G401.6 (cell line): ENCODE measurements around the gene TEX2.

Experiments used
- FAIRE-seq: peaks from 2 replicates; lab custom pipeline; 2012; peaks lifted over from hg19 to GRCh38; lab: Jason Lieb, UNC

Gene TEX2

DNA sequence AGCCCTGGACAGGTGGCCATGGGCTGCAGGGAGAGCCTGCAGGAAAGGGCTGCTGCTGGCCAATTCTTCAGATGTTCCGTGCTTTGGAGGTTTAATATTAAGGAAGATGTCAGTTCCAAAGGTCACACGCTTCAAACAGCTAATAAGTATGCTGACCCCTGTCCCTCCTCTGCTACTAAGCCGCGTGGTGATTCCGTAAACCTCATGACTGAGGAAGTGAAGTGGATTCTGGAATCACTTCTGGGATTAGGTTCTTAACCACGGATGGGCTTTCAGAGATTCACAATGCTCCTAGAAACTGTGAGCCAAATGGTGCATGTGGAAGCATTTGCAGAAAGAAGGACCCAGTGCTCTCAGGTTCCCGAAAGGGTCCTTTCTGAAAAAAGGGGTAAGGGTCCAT, 104.7 kb downstream of the TEX2 start:
- FAIRE-seq, result no peak

DNA sequence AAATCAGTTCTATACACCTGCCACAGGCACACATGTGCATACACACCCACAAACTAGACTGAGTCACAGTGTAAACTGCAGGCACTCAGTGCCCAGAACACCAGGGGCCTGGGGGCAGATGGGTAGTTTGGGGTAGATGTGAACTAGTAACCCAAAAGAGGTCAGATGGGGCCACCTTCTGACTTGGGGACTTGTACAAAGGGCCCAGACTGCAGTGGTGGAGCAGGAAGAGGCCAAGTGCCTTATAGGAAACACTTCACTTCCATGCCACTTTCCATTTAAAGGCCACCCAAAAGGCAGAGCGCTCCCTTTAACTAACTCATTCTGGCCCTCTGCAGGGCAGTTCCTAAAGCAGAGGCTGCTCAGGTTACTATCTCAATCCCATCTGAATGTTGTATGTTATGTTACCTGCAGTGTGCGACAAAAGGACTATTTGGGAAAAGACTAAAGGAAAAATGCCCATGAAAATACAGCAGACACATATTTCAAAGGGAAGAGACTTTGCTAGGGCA, 105.3 kb downstream of the TEX2 start:
- no peak for FAIRE-seq

DNA sequence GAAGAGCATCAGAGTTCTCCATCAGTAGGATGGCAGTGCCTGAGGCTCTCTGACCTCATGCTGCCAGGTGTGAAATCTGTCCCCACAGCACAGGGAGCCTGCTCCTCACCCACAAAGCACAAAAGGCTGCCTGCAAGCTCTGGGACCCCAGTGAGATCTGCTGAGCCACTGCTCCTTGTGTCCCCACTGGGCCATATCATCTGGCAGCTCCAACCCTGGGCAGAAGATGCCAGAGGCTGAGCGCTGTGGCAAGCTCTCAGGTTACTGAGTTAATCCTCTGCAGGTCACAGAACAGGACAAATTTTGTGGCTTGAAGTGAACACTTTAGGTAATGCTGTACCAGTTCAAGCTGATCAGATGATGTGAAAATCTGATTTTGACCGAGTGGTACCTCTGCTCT, 106.4 kb downstream of the TEX2 start:
- FAIRE-seq, result no peak

DNA sequence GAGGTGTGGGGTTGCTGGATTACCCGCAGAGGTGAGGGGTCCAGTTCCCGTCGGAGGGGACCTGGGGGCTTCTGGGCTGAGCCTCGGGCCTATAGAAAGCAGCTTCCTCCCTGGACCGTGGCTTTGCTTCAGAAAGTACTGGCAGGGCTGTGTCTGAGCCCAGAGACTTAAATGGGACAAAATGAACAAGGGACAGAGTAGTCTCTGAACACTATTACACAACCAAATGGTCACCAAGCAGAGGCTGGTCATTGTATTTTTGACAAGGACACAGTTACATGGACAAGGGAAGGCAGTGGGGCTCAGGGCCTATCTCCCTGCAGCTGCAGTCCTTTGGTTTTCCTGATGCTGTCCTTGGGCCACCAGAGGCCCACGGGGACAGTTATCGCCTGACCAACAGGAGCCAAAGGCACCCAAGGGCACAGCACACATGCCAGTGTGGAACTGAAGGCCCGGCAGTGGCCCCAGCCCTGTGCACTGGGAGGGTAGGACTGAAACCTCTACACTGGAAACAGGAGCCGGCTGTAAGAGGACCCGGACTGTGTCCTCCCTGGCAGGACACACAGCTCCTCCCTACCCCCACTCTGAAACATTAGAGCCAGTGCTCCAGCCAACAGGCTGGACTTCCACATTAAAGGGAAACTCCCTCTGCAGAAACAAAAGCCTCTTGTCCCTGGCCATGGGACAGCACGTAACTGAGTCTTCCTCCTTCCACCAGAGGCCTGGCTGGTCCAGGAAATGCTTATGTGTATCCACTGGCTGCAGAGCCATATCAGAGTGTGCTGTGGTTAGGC, 107.1 kb downstream of the TEX2 start:
- no peak for FAIRE-seq

DNA sequence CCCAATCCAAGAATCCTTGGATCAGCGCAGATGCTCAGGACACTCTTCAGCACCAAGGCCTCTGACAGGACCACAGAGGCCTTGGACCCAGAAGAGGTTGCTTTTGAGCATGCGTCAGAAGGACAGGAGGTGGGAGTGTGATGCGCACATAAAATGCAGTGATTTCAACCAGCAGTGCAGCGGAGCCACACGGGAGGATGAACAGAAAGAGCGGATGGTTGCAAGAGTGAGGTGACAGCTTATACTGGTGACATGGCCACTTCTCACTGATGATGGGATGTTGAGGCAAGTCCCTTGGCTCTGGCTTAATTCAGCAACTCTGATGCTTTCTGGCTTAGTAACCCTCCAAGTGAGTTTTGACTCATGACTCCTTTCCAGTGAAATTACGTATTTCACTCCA, 107.9 kb downstream of the TEX2 start:
- no peak for FAIRE-seq

DNA sequence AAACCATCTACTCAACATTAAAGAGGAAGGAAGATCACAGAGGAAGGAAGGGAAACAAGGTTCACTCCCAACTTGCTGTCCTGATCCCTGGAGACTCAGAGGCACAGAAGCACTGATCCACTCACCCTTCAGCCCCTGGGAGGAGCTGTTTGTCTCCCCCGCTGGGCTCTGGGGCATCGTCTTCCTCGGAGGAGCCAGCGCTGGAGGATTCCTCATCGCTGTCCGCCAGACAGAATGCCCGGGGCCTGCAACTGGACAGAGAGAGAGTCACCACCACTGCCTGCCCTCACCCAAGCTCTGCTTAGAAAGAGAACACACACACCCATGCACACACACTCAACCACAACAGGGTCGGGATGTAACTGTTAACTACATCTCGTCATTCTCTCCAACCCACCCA, 108.3 kb downstream of the TEX2 start:
- no peak for FAIRE-seq

DNA sequence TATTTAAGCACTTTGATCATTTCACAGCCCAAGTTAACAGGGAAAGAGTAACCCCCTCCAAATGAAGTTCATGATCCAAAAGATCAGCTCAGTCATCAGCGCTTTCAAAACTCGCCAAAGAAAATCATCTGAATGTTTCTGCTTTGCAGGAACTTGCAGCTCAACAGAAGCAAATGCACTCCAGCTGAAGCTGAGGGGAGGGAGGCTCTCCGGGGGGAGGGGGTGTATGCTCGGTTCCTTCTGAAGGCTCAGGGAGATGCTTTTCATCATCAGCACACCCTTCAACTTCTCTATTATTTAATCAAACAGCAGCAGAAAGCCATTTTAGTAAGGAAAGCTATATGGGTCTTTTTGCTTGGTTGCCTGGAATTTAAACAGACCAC, 108.8 kb downstream of the TEX2 start:
- no peak for FAIRE-seq

DNA sequence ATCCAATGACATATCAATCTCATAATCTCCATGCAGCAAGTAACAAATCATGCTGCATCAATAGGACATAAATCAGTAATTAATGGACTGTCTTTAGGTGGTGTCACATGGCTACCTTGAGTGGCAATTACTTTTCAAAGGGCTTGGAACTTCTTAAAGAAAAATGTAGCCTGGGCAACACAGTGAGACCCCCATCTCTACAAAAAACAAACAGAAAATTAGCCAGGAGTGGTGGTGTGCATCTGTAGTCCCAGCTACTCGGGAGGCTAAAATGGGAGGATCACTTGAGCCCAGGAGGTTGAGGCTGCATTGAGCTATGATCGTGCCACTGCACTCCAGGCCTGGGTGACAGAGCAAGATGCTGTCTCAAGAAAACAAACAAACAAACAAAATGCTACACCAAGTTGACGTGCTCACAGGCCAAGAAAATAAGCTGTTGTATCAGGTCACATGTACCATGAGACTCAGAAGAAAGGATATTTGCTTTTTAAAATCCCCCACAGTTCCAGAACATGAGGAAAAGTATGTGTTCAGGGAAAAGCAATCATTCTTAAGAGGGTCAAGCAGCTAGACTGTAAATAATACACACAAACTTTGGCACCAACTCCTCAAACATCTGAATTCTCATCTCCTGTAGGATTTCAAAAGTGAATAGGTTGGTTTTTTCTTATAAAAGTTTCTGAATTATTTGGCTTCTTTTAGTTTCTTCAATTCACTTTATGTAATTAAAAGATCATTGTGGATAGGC, 109.3 kb downstream of the TEX2 start:
- FAIRE-seq, result no peak

DNA sequence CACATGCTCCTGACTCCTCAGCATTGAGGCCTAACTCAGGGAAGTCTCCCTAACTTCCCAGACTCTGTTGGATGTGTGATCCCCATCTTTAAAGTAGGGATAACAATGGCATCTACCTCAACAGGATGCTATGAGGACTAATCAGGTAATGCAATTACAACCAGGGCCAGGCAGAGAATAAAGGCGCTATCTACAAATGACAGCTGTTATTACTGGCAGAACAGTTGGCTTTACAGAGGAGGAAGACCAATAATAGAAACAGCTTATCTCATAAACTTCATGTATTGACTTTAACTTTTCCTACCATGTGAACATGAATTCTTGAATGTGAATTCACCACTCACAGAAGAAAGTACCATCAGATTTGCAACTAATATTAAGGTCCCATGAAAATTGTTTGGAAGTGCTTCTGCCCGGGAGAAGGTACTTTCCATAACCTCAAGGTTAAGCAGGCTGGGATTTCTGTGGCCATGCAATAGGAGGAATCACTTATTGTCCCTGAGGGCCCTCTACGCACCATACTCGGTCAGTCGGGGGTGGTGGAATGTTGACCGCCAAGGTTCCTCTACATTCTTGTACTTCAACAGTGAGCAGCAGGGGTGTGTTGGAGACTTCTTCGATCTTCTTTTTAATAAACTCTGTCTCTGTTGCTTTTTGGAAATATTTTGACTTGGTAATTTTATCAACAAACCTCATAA, 110.5 kb downstream of the TEX2 start:
- no peak for FAIRE-seq

DNA sequence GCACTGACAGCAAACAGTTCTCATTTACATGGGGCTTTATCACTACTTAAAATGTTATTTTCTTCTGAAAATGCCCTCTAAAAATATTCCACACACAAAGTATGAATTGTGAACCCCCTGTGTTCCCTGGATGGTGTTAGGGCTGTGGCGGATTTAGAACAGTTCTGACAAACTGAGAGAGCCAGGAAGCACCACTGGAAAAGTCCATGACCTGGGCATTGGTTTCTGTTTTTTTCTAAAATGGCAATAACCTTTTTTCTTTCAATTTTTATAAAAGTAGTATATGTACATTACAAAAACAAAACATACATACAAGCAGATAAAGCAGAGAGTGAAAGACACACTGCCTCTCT, 112.1 kb downstream of the TEX2 start:
- no peak for FAIRE-seq

DNA sequence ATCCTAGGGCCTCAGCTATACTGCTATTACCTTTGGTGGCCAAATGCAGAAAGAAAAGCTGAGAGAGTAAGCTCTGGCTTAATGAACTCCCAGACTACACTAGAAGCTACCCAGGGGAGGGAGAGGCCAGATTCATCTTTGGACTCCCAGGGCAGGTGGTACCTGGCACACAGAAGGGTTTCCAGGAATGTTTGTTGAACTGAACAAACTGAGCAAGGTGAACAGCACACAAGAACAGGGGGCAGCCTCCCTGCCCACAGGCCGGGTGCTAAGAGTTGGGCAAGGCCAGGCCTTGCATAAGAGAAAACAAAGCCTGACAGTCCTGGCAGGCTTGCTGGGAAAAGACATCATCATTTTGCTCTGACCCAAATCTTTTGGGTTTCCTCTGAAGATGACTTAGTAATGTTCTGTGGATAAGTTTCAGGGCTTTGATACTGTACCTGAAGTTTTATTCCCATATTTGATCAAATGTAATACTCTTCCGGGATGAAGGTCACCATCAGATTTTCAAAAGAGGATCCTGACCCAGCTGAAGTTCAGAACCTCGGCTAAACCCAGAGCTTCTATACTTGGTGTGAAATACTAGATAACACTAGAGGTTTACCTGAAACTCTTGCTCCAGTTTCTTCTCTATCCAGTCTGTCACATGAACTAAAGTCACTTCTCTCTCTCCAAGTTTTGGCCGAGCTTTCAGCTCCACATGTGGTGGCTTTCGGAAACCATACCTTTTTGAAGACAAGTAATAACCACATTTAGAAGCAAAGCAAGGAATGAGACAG, 112.6 kb downstream of the TEX2 start:
- FAIRE-seq, result no peak

DNA sequence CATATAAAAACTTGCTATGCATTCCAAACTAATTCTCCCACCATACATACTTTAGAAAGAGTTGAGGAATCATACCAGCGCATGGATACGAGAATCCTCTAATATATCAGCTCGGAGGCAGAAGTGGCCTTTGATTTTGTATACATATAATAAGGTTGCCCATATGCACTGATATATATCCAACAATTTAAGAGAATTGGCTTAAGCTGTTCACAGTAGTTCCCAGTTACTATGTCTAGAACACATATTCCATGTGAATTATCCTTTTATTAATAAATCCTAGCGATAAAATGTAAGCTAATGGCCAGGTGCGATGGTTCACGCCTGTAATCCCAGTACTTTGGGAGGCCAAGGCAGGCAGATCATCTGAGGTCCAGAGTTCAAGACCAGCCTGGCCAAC, 113.9 kb downstream of the TEX2 start:
- no peak for FAIRE-seq

DNA sequence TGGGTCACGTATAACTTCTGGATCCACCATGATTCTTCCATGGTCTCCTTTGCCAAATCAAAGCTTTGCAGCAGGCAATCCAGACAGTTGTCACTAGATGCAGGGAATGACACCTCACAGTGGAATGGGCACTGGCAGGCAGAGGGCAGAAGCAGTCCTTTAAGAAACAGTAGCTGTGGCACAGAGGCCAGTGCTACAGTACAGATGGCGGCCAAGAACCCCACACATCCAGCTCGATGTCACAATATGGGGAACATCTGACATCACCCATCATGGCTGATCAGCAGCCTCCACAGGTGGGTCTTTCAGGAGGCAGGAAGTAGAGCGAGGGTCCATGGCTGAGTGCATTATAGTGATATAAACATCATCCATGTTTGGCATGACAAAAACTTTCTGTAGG, 114.4 kb downstream of the TEX2 start:
- FAIRE-seq, result no peak

DNA sequence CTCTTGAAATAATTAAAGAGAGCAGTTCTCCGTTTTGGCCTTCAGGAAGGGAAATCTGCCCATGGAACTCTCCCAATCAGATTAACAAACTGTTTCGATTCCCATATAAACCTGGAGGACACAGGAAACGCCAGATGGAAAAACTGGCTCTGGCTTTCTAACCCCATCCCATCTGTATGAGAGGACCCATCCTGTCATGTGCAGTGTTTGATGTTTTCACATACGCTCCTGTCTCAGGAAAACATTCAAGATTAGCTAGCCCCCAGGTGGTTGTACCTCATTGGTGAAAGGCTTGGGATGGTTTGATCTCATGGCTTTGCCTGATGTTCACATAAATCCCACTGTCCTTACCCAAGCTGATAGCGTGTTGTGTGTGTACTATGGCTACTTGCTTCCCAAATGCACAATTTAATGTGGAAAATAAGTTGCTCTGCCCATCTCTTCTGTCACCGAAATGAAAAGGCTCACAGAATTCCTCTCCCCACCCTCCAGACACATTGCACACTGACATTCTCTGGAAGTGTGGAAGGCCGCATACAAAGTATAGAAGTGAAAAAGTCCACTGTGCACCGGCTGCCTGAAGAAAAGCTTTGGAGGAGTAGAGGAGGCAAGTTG, 114.9 kb downstream of the TEX2 start:
- FAIRE-seq, result no peak

DNA sequence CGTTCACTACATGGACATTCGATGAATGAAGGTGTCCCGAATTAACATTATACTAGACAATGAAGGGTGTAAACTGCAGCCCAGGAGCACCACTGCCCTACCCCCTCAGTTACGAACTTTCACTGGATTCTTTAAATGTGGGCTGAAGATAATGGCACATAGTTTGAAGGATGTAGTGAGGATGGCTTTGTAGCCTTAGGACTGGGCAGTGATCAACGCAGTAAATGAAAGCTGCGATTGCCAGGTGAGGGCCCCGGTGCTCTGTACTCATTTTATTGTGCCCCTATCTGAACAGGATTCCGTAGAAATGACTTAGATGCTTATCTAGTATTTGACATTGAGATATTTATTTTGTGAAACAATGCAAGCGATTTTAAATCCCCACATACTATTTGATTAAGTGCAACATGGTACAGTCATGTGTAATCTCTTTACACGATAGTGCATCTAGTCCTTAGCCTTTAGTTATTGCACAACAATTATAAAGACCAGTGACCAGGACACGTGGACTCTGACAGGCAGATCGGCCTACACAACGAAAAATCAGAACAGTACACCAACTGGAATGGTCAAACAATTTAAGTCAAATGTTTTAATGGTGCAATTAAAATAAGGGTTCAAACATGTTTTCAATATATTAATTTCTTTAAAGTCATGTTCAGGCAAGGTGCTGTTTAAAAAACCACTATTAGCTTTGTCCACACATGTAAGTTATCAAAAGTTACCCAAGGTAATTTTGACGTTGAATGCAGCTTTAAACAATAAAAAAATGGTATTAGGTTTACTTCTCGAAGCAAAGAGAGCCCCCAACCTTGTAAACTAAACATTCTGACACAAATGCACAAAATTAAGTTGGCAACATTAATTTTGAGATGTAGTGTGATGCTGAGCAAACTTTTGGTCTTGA, 115.7 kb downstream of the TEX2 start:
- no peak for FAIRE-seq

DNA sequence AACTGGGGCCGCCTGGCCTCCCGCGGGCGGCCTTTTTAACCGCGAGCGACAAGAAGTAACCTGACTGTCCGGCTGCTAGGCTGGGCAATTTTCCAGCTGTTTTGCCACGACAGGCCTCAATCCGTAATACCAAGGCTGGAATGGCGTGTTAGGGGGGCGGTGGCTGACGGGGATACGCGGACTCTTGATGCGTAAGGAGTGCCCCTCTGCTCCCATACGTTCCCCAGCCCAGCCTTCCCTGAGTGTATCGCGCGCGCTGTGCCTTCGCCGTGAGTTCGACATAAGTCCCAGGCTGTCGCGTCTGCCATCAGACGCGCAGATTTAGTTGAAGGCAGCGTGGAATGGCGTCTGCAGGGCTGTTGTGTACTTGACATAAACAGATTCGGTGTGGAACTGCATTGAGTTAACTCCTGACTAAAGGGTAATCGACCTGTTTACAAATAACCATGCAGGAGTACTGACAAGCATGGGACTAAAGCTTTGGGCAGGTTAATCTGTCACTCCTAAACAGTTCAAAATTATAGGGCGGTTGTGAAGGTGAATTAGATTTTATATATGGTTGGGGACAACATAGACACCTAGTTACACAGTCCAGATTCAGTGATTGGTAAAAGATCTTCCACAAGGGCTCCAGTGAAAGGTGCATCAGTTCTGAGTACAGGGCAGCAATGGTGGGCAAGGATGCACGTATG, 116.5 kb downstream of the TEX2 start:
- no peak for FAIRE-seq

DNA sequence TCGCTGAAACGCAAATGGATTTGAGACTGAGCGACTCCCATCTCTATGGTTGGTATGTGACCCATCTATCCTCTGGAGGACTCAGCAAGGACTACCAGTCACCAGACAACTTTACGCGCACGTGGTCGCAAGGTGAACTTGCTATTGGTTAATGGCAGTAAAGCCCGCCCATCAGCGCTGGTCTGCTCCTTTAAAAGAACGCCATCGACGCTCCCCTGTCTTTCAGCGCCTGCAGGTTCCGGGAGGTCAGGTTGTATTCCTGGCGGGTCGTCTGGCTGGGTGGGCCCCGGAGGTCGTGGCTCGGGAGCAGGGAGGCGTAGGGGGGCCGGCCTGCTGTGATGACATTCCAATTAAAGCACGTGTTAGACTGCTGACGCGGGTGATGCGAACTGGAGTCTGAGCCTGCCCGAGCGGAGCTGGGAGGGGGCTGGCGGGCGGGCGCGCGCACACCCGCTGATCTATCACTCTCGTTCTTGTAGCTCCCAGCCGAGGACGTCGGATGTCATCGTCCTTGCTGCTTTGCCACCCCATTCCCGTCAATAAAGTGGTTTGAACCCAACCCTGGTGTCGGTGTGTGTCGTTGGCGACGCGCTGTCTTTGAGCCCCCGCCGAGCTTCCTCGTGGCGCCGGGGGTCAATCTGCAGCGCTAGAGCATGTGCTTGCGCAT, 117.2 kb downstream of the TEX2 start:
- FAIRE-seq, result peak; percentile 96

DNA sequence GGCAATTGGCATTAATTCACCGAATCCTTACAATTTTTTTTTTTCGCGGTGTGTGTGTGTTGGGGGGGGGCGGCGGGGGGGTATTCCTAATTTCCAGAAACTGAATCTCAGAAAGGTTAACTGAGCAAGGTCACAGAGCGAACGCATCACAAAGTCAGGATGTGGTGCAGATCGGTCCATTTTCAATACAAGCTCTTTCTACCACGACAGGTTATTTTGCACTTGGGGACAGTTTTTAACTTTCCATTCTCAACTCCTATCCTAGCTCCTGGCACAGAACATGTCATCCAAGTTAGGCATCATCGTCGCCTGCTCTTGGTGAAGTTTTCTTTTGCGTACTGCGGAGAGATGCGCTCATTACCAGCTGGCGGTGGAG, 117.7 kb downstream of the TEX2 start:
- no peak for FAIRE-seq

DNA sequence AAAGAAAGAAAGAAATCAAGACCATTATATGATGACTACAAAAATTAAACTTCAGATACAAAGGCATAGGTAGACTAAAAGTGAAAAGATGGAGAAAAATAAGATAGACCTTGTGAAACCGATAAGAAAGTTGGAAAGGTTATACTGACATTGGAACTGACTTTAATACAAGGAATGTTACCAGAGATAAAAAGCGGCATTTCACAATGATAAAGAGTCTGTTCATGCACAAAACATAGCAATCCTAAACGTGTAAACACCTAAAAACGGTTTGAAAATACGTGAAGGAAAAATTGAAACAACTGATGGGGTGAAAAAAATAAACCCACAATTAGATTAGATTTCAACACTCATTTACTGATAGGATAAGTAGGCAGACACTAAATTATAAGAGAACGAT, 123.5 kb downstream of the TEX2 start:
- no peak for FAIRE-seq

DNA sequence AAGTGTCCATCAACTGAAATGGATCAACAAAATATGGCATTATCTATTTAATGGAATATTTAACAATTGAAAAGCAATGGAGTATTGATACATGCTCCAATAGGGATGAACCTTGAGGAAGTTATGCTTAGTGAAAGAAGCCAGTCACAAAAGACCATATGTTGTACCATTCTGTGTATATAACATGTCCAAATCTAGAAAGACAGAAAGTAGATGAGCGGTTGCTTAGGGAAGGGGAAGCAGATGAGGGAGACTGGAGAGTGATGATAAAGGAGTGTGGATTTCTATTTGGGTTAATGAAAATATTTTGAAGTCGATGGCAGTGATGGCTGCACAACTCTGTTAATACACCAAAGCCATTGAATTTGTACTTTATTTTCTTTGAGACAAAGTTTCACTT, 124.6 kb downstream of the TEX2 start:
- no peak for FAIRE-seq
